CD4-positive, alpha-beta memory T cell (primary cell): ENCODE results near the gene ACTC1. TPM values are rescaled to one million over a fixed set of nuclear protein-coding genes. Genes with fewer than 3 reads are reported as not detected.
A peak's percentile ranks its signal among the peaks of the same experiment; 100 is the strongest.

Experiments used
- CTCF ChIA-PET: fragments of 350-600 bp; sonication (Branson Sonifier 250); formaldehyde crosslinking; loops from one replicate; lab custom pipeline; 2021; ENCODE audit warnings: inconsistent platforms; ENCODE audit not compliant: partially characterized antibody; lab: Charles Lee
- POLR2A ChIA-PET: fragments of 350-600 bp; sonication (Branson Sonifier 250); formaldehyde crosslinking; loops from one replicate; lab custom pipeline; 2021; ENCODE audit not compliant: partially characterized antibody; lab: Charles Lee
- DNase-seq, 5 donors: peaks; one replicate each; pipeline versions ENCODE4 v3.0.0 to v3.0.0-alpha.2; 2020 to 2022; ENCODE audit warnings: mixed read lengths in 1 of 5
- H3K27ac ChIP-seq: one replicate; pipeline ENCODE4 v1.7.0; 2013; ENCODE audit warnings: low read depth, low read length
- H3K27me3 ChIP-seq: 2 replicates; pipeline ENCODE4 v1.7.0; 2013; ENCODE audit warnings: mild to moderate bottlenecking, low read length, moderate library complexity; ENCODE audit not compliant: insufficient read depth
- H3K36me3 ChIP-seq: 2 replicates; pipeline ENCODE4 v1.7.0; 2013; ENCODE audit warnings: mild to moderate bottlenecking, low read length, moderate library complexity; ENCODE audit not compliant: insufficient read depth
- H3K4me1 ChIP-seq: 2 replicates; pipeline ENCODE4 v1.7.0; 2013; ENCODE audit warnings: mild to moderate bottlenecking, low read length, moderate library complexity; ENCODE audit not compliant: insufficient read depth
- H3K4me3 ChIP-seq, 2 donors: one replicate each; pipeline ENCODE4 v1.7.0; 2013; ENCODE audit warnings: low read length in 2 of 2, mild to moderate bottlenecking in 1 of 2
- H3K9me3 ChIP-seq, 2 donors: one replicate each; pipeline ENCODE4 v1.7.0; 2013; ENCODE audit warnings: low read length in 2 of 2, control low read depth in 1 of 2; ENCODE audit not compliant: control insufficient read depth in 1 of 2
- H3K27ac Mint-ChIP-seq, 7 donors: one replicate each; pipeline ENCODE4 v1.8.0; 2020 to 2021; ENCODE audit warnings: mixed read lengths in 7 of 7, mild to moderate bottlenecking in 6 of 7, inconsistent platforms in 3 of 7, moderate library complexity in 3 of 7
- H3K27me3 Mint-ChIP-seq, 2 donors: one replicate each; pipeline ENCODE4 v1.8.0; 2020 to 2021; ENCODE audit warnings: mixed read lengths in 2 of 2
- H3K36me3 Mint-ChIP-seq, 2 donors: one replicate each; pipeline ENCODE4 v1.8.0; 2020 to 2021; ENCODE audit warnings: mixed read lengths in 2 of 2, inconsistent platforms in 1 of 2, mild to moderate bottlenecking in 1 of 2
- H3K4me1 Mint-ChIP-seq, 4 donors: one replicate each; pipeline ENCODE4 v1.8.0; 2020 to 2021; ENCODE audit warnings: mixed read lengths in 4 of 4, mild to moderate bottlenecking in 1 of 4
- H3K4me3 Mint-ChIP-seq, 8 donors: one replicate each; pipeline ENCODE4 v1.8.0; 2020 to 2021; ENCODE audit warnings: mixed read lengths in 8 of 8, mild to moderate bottlenecking in 7 of 8, moderate library complexity in 6 of 8, inconsistent platforms in 3 of 8
- H3K9me3 Mint-ChIP-seq, 8 donors: one replicate each; pipeline ENCODE4 v1.8.0; 2020 to 2021; ENCODE audit warnings: mixed read lengths in 8 of 8, mild to moderate bottlenecking in 5 of 8, inconsistent platforms in 3 of 8, moderate library complexity in 1 of 8
- intact Hi-C: fragments of 100-400 bp; cut with micrococcal nuclease; formaldehyde crosslinking; loops from one replicate; pipeline ENCODE4 v1.15.1; 2023
- polyA plus RNA-seq, 2 donors: library from polyadenylated mRNA; unstranded; fragments of 300-500 nt; fragmentation: Illumina TruSeq; gene quantifications; one replicate each; pipeline ENCODE4 v1.2.3, GENCODE V29; 2021
- total RNA-seq, 2 experiments: library from RNA; stranded (reverse); gene quantifications; one replicate each; pipeline ENCODE4 v1.2.3, GENCODE V29; 2021

ACTC1 gene
- total and polyA plus RNA-seq, 4 experiments from 2014 or later, result not detected

DNA sequence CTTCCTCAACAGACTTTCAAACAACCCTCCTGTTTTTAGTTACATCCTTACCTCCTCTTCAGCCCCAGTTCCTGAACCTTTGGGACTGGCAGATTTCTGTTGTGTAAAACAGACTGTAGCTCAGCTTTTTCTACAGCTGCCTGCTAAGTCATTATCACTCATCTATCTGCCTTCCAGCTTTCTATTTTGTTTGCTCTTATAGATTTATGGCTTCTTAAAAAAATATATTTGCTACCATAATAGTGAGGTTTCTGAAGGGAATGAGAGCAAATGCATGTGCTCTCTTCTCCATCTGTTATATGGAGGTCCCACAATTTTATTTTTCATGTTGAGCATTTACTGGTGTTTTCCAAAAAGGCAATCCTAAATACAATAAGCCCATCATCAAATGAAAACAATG, 22.3 kb downstream of the ACTC1 start:
- H3K4me1 ChIP-seq, result no peaks in the 10 kb centered on the region
- no peak overlapping the region for H3K4me3 ChIP-seq
- Mint-ChIP-seq H3K4me1 (no peaks in the 10 kb centered on the region), H3K27ac (peak overlapping the region in 1 of 7 donors; percentile 71), H3K27me3 (peaks cover 7% of the 10 kb centered on the region in 2 donors), H3K36me3 (no peaks in the 10 kb centered on the region), H3K4me3 (no peak overlapping the region), H3K9me3 (peaks cover 0 to 2% (median 0%) of the 10 kb centered on the region in 8 donors)
- ChIA-PET CTCF (no interaction called here), POLR2A (no interaction called here)
- intact Hi-C loops, result no loop called here
- no peaks in the 10 kb centered on the region for H3K9me3 ChIP-seq
- H3K36me3 ChIP-seq, result no peaks in the 10 kb centered on the region
- H3K27ac ChIP-seq, result no peak overlapping the region
- no peaks in the 10 kb centered on the region for H3K27me3 ChIP-seq
- no peak for DNase-seq

DNA sequence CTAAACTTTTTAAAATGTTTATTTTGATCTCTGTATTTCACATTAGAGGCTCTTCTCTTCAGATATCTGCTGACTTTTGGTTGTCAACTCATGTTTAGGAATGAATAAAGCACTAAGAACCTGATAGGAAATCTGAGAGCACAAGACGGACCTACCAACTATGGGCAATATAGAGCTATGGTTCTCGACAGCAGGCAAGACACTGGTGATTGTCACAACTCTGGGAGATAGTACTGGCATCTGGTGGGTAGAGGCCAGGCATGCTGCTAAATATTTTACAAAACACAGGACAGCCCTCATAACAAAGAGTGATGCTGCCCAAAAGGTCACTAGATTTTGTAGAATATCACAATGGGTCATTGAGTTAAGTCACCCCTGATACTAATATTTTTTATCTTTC, 23.0 kb downstream of the ACTC1 start:
- no peaks in the 10 kb centered on the region for H3K36me3 Mint-ChIP-seq

GRCh38 chr15:34769711-34770110, 25.6 kb downstream of the ACTC1 start:
- POLR2A ChIA-PET, result no interaction called here
- Histone ChIP-seq H3K9me3 (no peaks in the 10 kb centered on the region), H3K4me3 (no peak overlapping the region), H3K27ac (no peak overlapping the region), H3K4me1 (no peaks in the 10 kb centered on the region), H3K27me3 (no peaks in the 10 kb centered on the region), H3K36me3 (no peaks in the 10 kb centered on the region)
- Mint-ChIP-seq H3K27ac (no peak overlapping the region), H3K4me1 (no peaks in the 10 kb centered on the region), H3K36me3 (no peaks in the 10 kb centered on the region), H3K4me3 (no peak overlapping the region), H3K9me3 (no peaks in the 10 kb centered on the region), H3K27me3 (peaks cover 2 to 7% of the 10 kb centered on the region in 2 donors)
- no peak for DNase-seq
- intact Hi-C loops, result no loop called here
- CTCF ChIA-PET, result no interaction called here

More for the DNA sequence above, 23.0 kb downstream of the ACTC1 start:
- intact Hi-C loops, result no loop called here
- Mint-ChIP-seq H3K4me3 (no peak overlapping the region), H3K27me3 (peaks cover 7% of the 10 kb centered on the region in 2 donors), H3K9me3 (peaks cover 0 to 2% (median 0%) of the 10 kb centered on the region in 8 donors), H3K27ac (no peak overlapping the region), H3K4me1 (no peaks in the 10 kb centered on the region)
- Histone ChIP-seq H3K4me3 (no peak overlapping the region), H3K27ac (no peak overlapping the region), H3K27me3 (no peaks in the 10 kb centered on the region), H3K9me3 (no peaks in the 10 kb centered on the region), H3K4me1 (no peaks in the 10 kb centered on the region), H3K36me3 (no peaks in the 10 kb centered on the region)
- ChIA-PET POLR2A (no interaction called here), CTCF (no interaction called here)
- no peak for DNase-seq

DNA sequence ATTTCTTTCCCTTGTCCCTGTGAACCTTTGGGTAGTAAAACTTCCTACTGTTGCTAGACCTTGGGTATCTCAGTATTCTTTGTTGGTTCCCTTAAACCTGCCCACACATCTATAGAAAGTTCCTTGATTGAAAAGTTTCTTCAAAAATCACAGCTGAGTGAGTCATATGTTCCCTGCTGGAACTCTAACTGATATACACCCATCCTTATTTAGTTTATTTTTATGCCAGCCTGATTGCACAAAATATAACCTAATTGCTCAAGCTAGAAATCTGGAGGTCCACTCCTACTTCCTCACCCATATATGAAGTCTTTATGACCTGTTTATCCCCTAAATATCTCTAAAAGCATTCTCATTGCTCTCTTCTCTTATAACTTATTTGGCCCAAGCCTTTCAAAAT, 26.8 kb downstream of the ACTC1 start:
- Mint-ChIP-seq H3K4me3 (no peak overlapping the region), H3K4me1 (no peaks in the 10 kb centered on the region), H3K9me3 (no peaks in the 10 kb centered on the region), H3K27ac (no peak overlapping the region), H3K27me3 (peaks cover 5 to 7% of the 10 kb centered on the region in 2 donors), H3K36me3 (no peaks in the 10 kb centered on the region)
- Histone ChIP-seq H3K36me3 (no peaks in the 10 kb centered on the region), H3K27ac (no peak overlapping the region), H3K4me1 (no peaks in the 10 kb centered on the region), H3K4me3 (no peak overlapping the region), H3K27me3 (no peaks in the 10 kb centered on the region), H3K9me3 (no peaks in the 10 kb centered on the region)
- no peak for DNase-seq
- intact Hi-C loops, result no loop called here
- CTCF ChIA-PET, result no interaction called here
- POLR2A ChIA-PET, result no interaction called here

- Mint-ChIP-seq H3K36me3 (no peaks in the 10 kb centered on the region), H3K4me1 (peaks cover 0 to 5% (median 1%) of the 10 kb centered on the region in 4 donors), H3K4me3 (no peak overlapping the region), H3K9me3 (no peaks in the 10 kb centered on the region), H3K27me3 (peaks cover 2 to 7% of the 10 kb centered on the region in 2 donors), H3K27ac (no peak overlapping the region)
- Histone ChIP-seq H3K36me3 (no peaks in the 10 kb centered on the region), H3K4me1 (no peaks in the 10 kb centered on the region), H3K27me3 (no peaks in the 10 kb centered on the region), H3K27ac (no peak overlapping the region), H3K9me3 (no peaks in the 10 kb centered on the region), H3K4me3 (no peak overlapping the region)
- ChIA-PET CTCF (no interaction called here), POLR2A (no interaction called here)
- intact Hi-C loops, result no loop called here
- DNase-seq, result no peak
Observed at GRCh38 chr15:34765741-34766140, 29.6 kb downstream of the ACTC1 start.

DNA sequence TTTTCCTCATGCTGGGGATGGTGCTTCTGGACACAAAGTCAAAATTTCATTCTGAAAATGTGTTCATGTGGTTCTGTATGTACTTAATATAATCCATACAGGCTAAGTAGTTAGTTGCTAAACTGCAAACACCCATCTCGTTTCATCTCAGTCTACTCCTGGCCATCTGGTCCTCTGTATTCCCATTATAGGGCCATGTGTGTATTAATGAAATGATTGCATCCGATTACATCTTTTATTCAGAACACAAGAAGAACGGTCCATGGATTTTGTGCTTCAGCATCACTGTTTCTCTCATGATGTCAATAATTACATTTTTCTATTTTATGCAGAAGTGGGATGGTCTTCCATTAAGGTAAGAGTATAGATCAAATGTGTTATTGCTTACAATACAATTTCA, 34.4 kb downstream of the ACTC1 start:
- no peak overlapping the region for H3K4me3 Mint-ChIP-seq
- Histone ChIP-seq H3K27ac (no peak overlapping the region), H3K9me3 (no peaks in the 10 kb centered on the region), H3K27me3 (peaks cover 17% of the 10 kb centered on the region), H3K4me1 (no peaks in the 10 kb centered on the region), H3K4me3 (no peak overlapping the region), H3K36me3 (no peaks in the 10 kb centered on the region)
- POLR2A ChIA-PET, result no interaction called here
- no peak for DNase-seq
- no peaks in the 10 kb centered on the region for H3K9me3 Mint-ChIP-seq
- H3K36me3 Mint-ChIP-seq, result no peaks in the 10 kb centered on the region
- H3K4me1 Mint-ChIP-seq, result peaks cover 0 to 7% (median 1%) of the 10 kb centered on the region in 4 donors
- intact Hi-C loops, result no loop called here
- peaks cover 8 to 34% of the 10 kb centered on the region in 2 donors for H3K27me3 Mint-ChIP-seq
- H3K27ac Mint-ChIP-seq, result no peak overlapping the region
- CTCF ChIA-PET, result no interaction called here

DNA sequence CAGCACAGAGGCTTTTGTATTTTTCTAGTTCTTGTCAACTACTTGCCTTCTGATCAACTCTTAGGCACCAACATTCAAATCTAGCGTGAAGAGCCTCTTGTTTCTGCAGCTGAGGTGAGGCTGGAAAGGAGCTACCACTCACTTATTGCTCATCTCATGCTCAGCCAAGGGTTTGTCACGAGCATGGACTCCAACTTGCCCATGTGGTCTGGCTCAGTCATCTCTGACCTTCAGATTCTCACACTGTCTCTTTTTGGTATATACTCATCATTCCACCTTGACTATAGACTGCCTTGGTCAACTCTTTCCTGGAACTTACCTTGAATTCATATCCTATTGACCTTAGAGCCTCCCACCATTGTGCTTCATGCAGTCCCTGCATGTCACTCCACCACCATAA, 35.4 kb downstream of the ACTC1 start:
- Mint-ChIP-seq H3K36me3 (no peaks in the 10 kb centered on the region), H3K4me1 (peaks cover 0 to 16% (median 3%) of the 10 kb centered on the region in 4 donors), H3K4me3 (no peak overlapping the region), H3K9me3 (no peaks in the 10 kb centered on the region), H3K27ac (no peak overlapping the region), H3K27me3 (peaks cover 12 to 41% of the 10 kb centered on the region in 2 donors)
- CTCF ChIA-PET, result no interaction called here
- H3K4me3 ChIP-seq, result no peak overlapping the region
- no peaks in the 10 kb centered on the region for H3K36me3 ChIP-seq
- no peaks in the 10 kb centered on the region for H3K4me1 ChIP-seq
- intact Hi-C loops, result no loop called here
- H3K27ac ChIP-seq, result no peak overlapping the region
- peaks cover 18% of the 10 kb centered on the region for H3K27me3 ChIP-seq
- no peaks in the 10 kb centered on the region for H3K9me3 ChIP-seq
- POLR2A ChIA-PET, result no interaction called here
- no peak for DNase-seq

- Mint-ChIP-seq H3K27ac (no peak overlapping the region), H3K36me3 (no peaks in the 10 kb centered on the region), H3K4me3 (no peak overlapping the region), H3K27me3 (peaks cover 12 to 41% of the 10 kb centered on the region in 2 donors), H3K4me1 (peaks cover 0 to 16% (median 3%) of the 10 kb centered on the region in 4 donors), H3K9me3 (no peaks in the 10 kb centered on the region)
- Histone ChIP-seq H3K4me1 (no peaks in the 10 kb centered on the region), H3K36me3 (no peaks in the 10 kb centered on the region), H3K27ac (no peak overlapping the region), H3K27me3 (peaks cover 18% of the 10 kb centered on the region), H3K9me3 (no peaks in the 10 kb centered on the region), H3K4me3 (no peak overlapping the region)
- ChIA-PET POLR2A (no interaction called here), CTCF (no interaction called here)
- intact Hi-C loops, result no loop called here
- DNase-seq, result no peak
Observed at GRCh38 chr15:34759347-34759746, 36.0 kb downstream of the ACTC1 start.
